ENCODE results near the gene TRMT1.

Gene TRMT1

DNA sequence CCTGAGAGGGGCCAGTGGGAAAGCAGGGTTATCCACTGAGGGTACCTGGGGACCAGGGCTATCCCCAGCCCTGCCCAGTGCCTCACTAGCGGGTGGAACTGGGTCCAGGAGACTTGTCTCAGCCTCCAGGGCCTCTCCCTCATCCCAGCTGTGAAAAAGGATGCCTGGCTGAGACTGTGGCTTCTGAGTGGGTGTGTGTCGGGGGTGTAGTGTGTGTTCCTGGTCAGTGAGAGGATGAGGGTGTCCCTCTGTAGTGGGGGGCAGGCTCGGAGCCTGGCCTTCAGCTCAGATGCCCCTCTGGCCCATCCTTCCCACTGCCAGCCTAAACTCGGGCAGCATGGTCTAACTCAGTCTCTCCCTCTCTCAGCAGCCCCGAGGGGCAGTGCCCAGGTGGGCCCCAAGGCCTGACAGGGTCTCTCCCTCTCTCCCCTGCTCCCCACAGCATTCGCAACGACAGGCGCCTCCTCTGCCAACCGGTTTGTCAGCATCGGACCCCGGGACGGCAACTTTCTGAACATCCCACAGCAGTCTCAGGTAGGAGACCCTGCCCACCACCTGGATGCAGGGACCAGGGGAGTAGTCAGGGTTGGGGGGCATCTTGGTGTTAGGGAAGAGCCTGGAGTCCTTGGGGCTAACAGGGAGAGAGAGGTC lies 26.6 kb downstream of the TRMT1 start:
- no peak for DNase-seq

- no peak for DNase-seq
Measured at GRCh38 chr19:13089139-13089856, 27.2 kb downstream of the TRMT1 start.

DNA sequence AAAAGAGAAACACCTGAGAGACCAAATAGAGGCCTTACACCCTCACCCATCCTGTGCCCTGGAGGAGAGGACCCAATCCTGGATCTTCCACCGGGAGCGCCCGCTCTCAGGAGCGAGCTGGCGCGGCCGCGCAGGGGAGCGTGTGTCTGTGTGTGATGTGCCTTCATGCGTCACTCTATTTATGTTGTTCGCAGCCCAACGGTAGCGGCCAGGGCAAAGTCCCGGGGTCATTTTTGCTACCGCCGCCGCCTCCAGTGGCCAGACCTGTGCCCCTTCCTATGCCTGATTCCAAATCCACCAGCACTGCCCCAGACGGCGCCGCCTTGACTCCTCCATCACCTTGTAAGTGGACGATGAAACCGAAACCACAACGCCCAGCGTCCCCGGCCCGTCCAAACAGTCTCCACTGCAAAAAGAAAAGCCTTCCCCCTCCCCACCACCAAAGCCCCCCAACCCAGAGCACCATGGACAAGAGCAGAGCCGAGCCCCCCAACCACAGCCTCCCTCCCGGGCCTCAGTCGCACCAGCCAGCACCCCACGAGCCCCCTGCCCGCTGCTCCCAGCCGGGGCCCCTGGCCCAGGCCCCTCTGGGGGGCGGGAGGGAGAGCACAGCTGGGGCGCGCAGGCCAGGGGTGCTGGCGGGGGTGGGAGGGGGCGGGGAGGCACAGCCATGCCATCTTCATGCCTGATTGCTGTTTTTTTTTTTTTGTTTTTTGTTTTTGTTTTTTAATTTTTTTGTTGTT lies 28.6 kb downstream of the TRMT1 start:
- no peak for DNase-seq

- no peak for DNase-seq
Measured at GRCh38 chr19:13087295-13087694, 29.2 kb downstream of the TRMT1 start.

GRCh38 chr19:13086341-13086740 lies 30.2 kb downstream of the TRMT1 start:
- DNase-seq = no peak

GRCh38 chr19:13085666-13086065 lies 30.9 kb downstream of the TRMT1 start:
- DNase-seq = no peak

DNA sequence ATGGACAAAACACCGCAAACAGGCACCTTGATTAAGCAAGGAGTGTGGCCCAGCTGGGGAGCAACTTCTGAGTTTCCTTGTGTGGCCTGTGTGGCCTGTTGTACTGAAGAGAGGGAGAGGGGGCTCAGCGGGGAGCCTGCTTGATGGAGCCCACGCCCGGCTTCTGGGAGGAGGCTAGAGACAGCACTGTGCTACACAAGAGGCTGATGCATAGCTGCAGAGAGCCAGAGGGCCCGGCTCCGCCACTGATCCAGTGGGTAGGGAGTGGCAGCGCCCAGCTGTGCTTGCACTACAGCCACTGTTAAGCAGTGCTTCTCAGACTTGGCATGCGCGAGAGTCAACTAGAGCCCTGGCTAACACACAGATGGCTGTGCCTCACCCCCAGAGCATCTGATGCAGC lies 32.9 kb downstream of the TRMT1 start:
- peak; percentile 69 for DNase-seq

DNA sequence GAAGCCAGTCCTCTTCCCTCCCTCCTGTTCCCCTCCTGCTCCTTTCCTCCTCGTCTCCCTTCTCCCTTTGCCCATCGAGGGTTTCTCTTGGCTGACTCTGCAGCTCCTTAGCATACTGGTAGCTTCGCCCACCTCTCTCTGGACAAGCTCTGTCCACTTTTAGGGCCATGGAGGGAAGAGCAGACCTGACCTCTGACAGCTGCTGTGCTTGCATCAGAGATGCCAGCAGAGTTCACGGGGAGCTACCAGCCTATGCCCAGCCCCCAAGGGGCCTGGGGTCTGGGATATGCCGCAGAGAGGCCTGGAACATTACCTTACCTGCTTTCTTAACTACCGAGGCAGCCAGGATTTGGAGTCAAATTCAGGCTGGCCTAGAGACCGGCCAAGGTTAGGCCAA lies 33.5 kb downstream of the TRMT1 start:
- no peak for DNase-seq

DNA sequence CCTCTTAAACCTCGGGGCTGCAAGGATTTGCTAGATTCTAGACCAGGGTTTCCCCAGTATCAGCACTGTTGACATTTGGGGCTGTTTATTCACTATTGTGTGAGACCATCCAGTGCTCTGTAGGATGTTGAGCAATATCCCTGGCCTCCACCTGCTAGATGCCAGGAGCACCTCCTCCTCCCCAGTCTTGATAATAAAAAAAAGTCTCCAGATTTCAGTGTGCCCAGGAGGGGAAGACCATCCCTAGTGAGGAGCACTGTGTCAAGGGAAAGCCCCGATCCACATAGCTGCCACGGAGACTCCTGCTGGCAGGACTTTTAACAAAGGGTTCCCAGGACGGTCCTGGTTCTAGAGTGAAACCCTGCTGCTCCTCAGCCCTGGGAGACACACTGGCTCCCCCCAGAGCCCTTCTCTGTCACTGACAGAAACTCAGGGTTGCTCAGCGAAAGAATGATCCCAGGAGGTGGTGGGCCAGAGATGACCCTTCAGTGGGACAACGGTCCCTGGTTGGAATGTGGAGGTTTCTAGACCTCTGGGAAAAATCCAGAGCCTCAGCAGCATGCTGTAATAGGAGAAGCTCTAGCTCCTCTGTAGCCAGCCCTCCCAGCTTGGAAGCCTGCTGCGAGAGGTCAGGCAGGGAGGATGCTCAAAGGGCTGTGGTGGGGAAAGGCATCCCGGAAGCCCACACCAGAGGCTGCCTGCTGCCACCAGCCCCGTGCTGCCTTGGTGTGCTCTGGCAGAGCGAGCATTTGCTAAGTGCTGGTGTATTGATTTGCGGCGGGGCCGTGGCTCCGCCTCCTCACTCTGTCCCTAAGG lies 34.1 kb downstream of the TRMT1 start:
- DNase-seq = peak; percentile 97

DNA sequence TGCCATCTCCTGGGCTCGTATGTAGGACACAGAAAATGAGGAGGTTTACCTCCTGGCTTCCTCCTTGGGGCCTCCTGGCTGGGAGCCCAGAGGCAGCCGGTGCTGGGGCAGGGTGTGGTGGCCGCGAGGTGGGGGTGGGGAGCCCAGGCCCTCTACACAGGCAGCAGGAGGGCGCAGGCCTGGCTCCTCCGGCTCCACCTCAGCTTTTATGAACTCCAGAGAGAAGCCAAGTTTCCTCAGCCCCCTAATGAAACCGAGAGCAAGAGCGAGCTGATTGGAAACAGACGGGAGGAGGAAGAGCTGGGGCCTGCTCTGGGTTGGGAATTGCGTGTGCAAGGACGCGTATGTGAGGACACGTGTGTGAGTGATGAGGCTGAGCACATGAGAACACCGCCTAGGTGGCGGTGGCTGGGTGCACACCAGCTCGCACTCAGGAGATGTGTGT lies 37.0 kb downstream of the TRMT1 start:
- DNase-seq = peak; percentile 84

- no peak for DNase-seq
Measured at GRCh38 chr19:13078897-13079541, 37.5 kb downstream of the TRMT1 start.

DNA sequence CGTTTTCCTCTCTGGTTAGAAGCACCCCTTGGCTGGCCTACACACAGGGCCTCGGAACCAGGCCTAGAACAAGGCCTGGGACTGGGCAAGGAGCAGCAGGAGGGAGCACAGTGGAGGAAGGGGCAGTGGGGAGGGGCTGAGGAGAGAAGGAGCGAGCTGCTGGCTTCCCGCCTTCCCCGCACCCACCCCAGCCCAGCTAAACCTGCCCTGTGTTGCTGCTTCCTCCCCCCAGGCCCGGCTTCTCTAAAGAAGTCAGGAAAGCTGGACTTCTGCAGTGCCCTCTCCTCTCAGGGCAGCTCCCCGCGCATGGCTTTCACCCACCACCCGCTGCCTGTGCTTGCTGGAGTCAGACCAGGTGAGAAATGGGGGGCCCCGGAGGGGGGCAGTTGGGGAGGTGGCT lies 38.2 kb downstream of the TRMT1 start:
- DNase-seq = no peak

DNA sequence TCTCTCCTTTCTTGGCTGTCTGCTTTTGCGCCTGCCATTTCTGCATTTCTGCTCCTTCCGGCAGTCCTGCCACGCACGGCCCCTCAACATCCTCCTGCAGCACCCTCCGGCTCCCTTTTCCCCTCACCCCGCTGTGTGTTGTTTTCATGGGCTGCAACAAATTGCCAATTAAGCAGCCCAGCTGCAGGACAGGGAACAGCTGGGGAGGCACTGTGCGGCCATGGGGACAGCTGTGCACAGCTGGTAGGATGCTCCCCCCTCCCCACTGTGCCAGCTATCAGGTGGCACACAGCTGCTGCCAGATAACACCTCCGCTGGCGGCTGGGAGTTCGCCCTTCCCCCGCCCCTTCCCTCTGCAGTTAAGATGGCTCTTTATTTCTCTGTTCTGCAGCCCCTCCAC lies 39.3 kb downstream of the TRMT1 start:
- DNase-seq = no peak

GRCh38 chr19:13076787-13077186 lies 39.8 kb downstream of the TRMT1 start:
- no peak for DNase-seq

- DNase-seq = no peak
Measured at GRCh38 chr19:13076320-13076719, 40.2 kb downstream of the TRMT1 start.

GRCh38 chr19:13074378-13074777 lies 42.2 kb downstream of the TRMT1 start:
- DNase-seq = no peak

GRCh38 chr19:13073263-13073662 lies 43.3 kb downstream of the TRMT1 start:
- DNase-seq = no peak

GRCh38 chr19:13072188-13072908 lies 44.2 kb downstream of the TRMT1 start:
- DNase-seq = no peak

DNA sequence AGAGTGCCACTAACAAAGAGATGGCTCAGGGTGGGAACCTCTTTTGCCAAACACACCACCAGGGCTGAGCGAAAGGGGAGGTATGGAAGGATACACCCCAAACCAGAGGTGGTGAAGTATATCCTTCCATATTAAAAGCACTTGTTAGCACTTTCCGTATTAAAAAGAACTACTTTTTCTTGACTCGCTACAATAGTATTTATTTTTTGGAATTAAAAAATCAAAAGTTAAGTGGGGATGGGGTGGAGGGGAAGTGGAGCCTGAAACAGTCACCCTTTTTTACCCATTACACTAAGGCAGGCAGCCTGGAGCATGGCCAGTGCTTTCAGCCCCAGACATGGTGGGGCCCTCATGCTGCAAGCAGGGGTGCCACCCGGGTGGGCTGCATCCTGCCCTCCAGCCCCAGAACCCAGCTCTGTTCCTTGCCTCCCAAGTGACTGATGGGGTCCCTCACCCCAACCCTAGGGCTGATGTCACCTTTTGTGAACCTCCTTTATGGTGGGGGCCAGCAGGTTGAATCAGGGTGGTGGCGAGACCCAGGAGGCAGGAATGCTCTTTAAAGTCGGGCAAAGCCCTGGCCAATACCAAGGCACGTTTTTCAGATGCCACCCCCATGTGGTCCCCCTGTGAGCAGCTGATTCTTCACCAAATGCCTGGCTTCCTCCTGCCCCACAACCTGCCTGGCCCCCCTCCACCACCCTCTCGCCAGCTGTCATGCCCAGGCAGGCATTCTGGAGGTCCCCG lies 44.9 kb downstream of the TRMT1 start:
- no peak for DNase-seq

GRCh38 chr19:13070425-13071140 lies 46.0 kb downstream of the TRMT1 start:
- DNase-seq = no peak

All from fibroblast of skin of scalp (primary cell).